Right lobe of liver (tissue), 6 donors: ENCODE results near the gene CPB2. TPM values are rescaled to one million over a fixed set of nuclear protein-coding genes. Genes with fewer than 3 reads are reported as not detected.

Experiments used
- ATAC-seq, 4 donors: fragments of 200-7000 bp; cut with Tn5 transposase; one replicate each; pipeline ENCODE4 v1.9.1; 2020; ENCODE audit warnings: mild to moderate bottlenecking in 4 of 4, moderate library complexity in 4 of 4
- DNase-seq, 3 donors: peaks; one replicate each; pipeline ENCODE4 v3.0.0-alpha.2; 2020
- H3K27ac ChIP-seq, 3 donors: fragments of 200-600 bp; one replicate each; pipeline ENCODE4 v1.8.0; 2022
- H3K27me3 ChIP-seq, 2 donors: fragments of 200-600 bp; one replicate each; pipeline ENCODE4 v1.8.0; 2022
- H3K36me3 ChIP-seq, 4 donors: fragments of 200-600 bp; sonication (generic) in 1 of 4; one replicate each; pipeline versions ENCODE4 v1.5.1 to v1.8.0; 2017 to 2022; ENCODE audit warnings: control low read depth in 1 of 4
- H3K4me1 ChIP-seq, 4 donors: fragments of 200-600 bp; sonication (generic) in 1 of 4; one replicate each; pipeline versions ENCODE4 v1.5.1 to v1.8.0; 2017 to 2022; ENCODE audit warnings: control low read depth in 1 of 4
- H3K4me3 ChIP-seq, 3 donors: fragments of 200-600 bp; one replicate each; pipeline ENCODE4 v1.8.0; 2022
- H3K9me3 ChIP-seq, 4 donors: fragments of 200-600 bp; sonication (generic) in 1 of 4; one replicate each; pipeline versions ENCODE4 v1.5.1 to v1.8.0; 2017 to 2022; ENCODE audit warnings: control low read depth in 1 of 4
- CTCF ChIP-seq, 4 donors: fragments of 200-600 bp in 3 of 4; fragments of 450-650 bp in 1 of 4; IDR thresholded peaks; one replicate each; pipeline versions ENCODE4 v1.5.1 to v1.8.0; 2016 to 2022; ENCODE audit warnings: antibody characterized with exemption in 4 of 4, mild to moderate bottlenecking in 2 of 4
- POLR2A ChIP-seq: fragments of 450-650 bp; IDR thresholded peaks from one replicate; pipeline ENCODE4 v1.6.1; 2017; ENCODE audit warnings: antibody characterized with exemption, mild to moderate bottlenecking
- WGBS: methylation state at CpG from one replicate; pipeline ENCODE4 v1.1.6; 2018; ENCODE audit warnings: low coverage, low lambda C conversion rate; ENCODE audit not compliant: insufficient coverage; ENCODE audit errors: missing lambda C conversion rate; 5-methylcytosine and 5-hydroxymethylcytosine counted together
- intact Hi-C, 2 donors: fragments of 100-400 bp; cut with DNase I; formaldehyde crosslinking; loops; one replicate each; pipeline versions ENCODE4 v1.11.2 to v1.14.1; 2022
- total RNA-seq, 6 experiments: library from RNA; depleted of rRNA in 2 of 6; stranded (reverse); fragments of >200 nt in 2 of 6; fragmentation: NEBNext Ultra II Directional in 3 of 6; extraction: Animal tissue kit (Norgen Biotek cat#: 25700) in 3 of 6; gene quantifications; one replicate each; pipeline versions ENCODE4 v1.1.0 to v1.2.4, GENCODE V29; 2016 to 2023
- donor health status: DM: no; HTN: yes; CAD: no.
- donor health status: DM: no; HTN: no; CAD: no.
- donor health status: DM: no; HTN: no; CAD: no.
- donor health status: DM: no; HTN: yes; CAD: no.
- donor health status: DM: no; HTN: yes; CAD: no.

CPB2 gene
- total RNA-seq, 6 experiments from 2014 or later: 342 to 693 (median 554) TPM

GRCh38 chr13:46031581-46032263 lies 73.1 kb downstream of the CPB2 start:
- Histone ChIP-seq H3K9me3 (peaks cover 0 to 6% (median 0%) of the 10 kb centered on the region in 4 donors), H3K36me3 (peaks cover 0 to 4% (median 2%) of the 10 kb centered on the region in 4 donors), H3K27me3 (no peaks in the 10 kb centered on the region), H3K4me1 (no peaks in the 10 kb centered on the region), H3K27ac (no peak overlapping the region), H3K4me3 (no peak overlapping the region)
- intact Hi-C loops: no loop called here
- DNase-seq (no peak), ATAC-seq (peak in 3 of 4 donors; percentile 49 to 93 (median 84))
- TF ChIP-seq CTCF (IDR thresholded peaks at IDR 0.05) (no peak), POLR2A (no peak)
- 79% methylated on average over 4 of the region's 4 CpGs for WGBS

GRCh38 chr13:46025157-46025556 lies 79.7 kb downstream of the CPB2 start:
- Histone ChIP-seq H3K27me3 (no peaks in the 10 kb centered on the region), H3K27ac (no peak overlapping the region), H3K36me3 (peaks cover 0 to 10% (median 0%) of the 10 kb centered on the region in 4 donors), H3K4me3 (no peak overlapping the region), H3K9me3 (peaks cover 0 to 4% (median 0%) of the 10 kb centered on the region in 4 donors), H3K4me1 (no peaks in the 10 kb centered on the region)
- TF ChIP-seq POLR2A (no peak), CTCF (IDR thresholded peaks at IDR 0.05) (no peak)
- DNase-seq (no peak), ATAC-seq (no peak)
- intact Hi-C loops: no loop called here
- WGBS: 93% methylated on average over 4 of the region's 4 CpGs

- Histone ChIP-seq H3K36me3 (peaks cover 0 to 33% (median 14%) of the 10 kb centered on the region in 4 donors), H3K27me3 (no peaks in the 10 kb centered on the region), H3K4me1 (no peaks in the 10 kb centered on the region), H3K9me3 (no peaks in the 10 kb centered on the region), H3K27ac (no peak overlapping the region), H3K4me3 (no peak overlapping the region)
- no peak for TF ChIP-seq POLR2A
- TF ChIP-seq CTCF (IDR thresholded peaks at IDR 0.05): no peak
- ATAC-seq: no peak
- 94% methylated on average over 2 of the region's 2 CpGs for WGBS
- no peak for DNase-seq
- intact Hi-C loops: no loop called here
Observed at GRCh38 chr13:46022481-46022880, 82.4 kb downstream of the CPB2 start.

GRCh38 chr13:46016216-46016615 lies 88.6 kb downstream of the CPB2 start:
- TF ChIP-seq POLR2A: no peak
- TF ChIP-seq CTCF (IDR thresholded peaks at IDR 0.05): no peak
- Histone ChIP-seq H3K4me1 (no peaks in the 10 kb centered on the region), H3K36me3 (peaks cover 0 to 66% (median 23%) of the 10 kb centered on the region in 4 donors), H3K4me3 (no peak overlapping the region), H3K9me3 (no peaks in the 10 kb centered on the region), H3K27me3 (no peaks in the 10 kb centered on the region), H3K27ac (no peak overlapping the region)
- ATAC-seq: no peak
- DNase-seq: no peak
- intact Hi-C loops: no loop called here
